Erythroblast (primary cell): ENCODE measurements around the gene WBP2NL.
"Not testable (repeated sequence)": the region's sequence is repeated elsewhere in the genome, so short reads cannot be mapped to it uniquely, and the experiment has no call there.

Source experiments
- DNase-seq, 2 experiments: peaks; one replicate each; lab custom pipeline; 2025; lab: John Stamatoyannopoulos, UW
- GATA1 ChIP-seq: IDR thresholded peaks from 2 replicates; pipeline ENCODE4 v1.6.1; 2011; ENCODE audit warnings: low read depth, mild to moderate bottlenecking, control low read depth, low read length, moderate library complexity
- POLR2A ChIP-seq: IDR thresholded peaks from 2 replicates; pipeline ENCODE4 v1.6.1; 2011; ENCODE audit warnings: mild to moderate bottlenecking, low read length

The WBP2NL gene

GRCh38 chr22:42066126-42066761, 67.7 kb downstream of the WBP2NL start:
- no peak for TF ChIP-seq GATA1
- TF ChIP-seq POLR2A, result no peak
- no peak for DNase-seq

DNA sequence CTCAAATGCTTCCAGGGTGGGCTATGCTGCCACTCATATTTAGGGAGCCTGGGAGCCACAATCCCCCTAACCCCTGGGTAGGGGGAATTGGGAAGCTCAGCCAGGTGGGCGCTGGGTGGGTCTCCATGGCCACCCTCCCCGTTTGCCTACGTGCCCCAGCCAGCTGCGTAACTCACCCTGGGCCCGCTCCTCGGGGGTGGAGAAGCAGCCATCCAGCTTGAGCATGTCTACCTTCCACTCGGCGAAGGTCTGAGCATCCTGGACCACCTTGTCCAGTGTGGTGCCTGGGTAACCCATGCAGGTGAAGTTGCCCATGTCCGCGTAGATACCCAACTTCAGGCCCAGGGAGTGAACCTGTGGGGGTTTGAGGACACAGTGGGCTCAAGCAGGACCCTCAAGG, 68.3 kb downstream of the WBP2NL start:
- no peak for TF ChIP-seq GATA1
- no peak for TF ChIP-seq POLR2A
- DNase-seq, result no peak

DNA sequence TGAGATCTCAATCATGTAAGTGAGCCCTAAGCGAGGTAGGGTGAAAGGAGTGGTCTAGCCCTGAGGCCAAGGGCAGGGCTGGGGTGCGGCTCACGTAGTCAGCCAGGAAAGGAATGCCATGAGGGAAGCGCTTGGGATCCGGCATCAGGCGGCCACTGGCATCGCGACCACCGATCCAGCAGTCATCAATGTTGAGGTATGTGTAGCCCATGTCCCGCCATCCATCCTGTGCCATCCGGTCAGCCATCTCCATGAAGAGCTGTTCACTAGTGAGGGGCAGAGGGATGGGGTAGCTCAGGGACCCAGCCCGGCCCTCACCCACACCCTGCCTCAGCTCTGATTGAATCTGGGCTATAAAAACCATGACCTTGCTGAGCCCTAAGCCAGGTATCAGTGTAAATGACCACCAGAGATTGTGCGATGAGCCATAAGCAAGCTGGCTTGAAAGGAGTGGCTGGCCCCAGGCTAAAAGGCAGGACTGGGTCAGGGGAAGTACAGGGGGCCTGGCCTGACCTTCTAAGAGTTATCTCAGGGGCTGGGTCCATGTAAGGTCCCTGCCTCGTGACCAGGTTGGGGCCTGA, 69.2 kb downstream of the WBP2NL start:
- no peak for DNase-seq
- TF ChIP-seq POLR2A (no peak), GATA1 (no peak)

- TF ChIP-seq GATA1 (no peak), POLR2A (no peak)
- DNase-seq, result no peak
These were observed 69.7 kb downstream of the WBP2NL start for GRCh38 chr22:42068291-42068690.

- peak; percentile 47 to 58 for DNase-seq
- TF ChIP-seq GATA1 (no peak), POLR2A (no peak)
These were observed 71.4 kb downstream of the WBP2NL start for GRCh38 chr22:42069801-42070516.

DNA sequence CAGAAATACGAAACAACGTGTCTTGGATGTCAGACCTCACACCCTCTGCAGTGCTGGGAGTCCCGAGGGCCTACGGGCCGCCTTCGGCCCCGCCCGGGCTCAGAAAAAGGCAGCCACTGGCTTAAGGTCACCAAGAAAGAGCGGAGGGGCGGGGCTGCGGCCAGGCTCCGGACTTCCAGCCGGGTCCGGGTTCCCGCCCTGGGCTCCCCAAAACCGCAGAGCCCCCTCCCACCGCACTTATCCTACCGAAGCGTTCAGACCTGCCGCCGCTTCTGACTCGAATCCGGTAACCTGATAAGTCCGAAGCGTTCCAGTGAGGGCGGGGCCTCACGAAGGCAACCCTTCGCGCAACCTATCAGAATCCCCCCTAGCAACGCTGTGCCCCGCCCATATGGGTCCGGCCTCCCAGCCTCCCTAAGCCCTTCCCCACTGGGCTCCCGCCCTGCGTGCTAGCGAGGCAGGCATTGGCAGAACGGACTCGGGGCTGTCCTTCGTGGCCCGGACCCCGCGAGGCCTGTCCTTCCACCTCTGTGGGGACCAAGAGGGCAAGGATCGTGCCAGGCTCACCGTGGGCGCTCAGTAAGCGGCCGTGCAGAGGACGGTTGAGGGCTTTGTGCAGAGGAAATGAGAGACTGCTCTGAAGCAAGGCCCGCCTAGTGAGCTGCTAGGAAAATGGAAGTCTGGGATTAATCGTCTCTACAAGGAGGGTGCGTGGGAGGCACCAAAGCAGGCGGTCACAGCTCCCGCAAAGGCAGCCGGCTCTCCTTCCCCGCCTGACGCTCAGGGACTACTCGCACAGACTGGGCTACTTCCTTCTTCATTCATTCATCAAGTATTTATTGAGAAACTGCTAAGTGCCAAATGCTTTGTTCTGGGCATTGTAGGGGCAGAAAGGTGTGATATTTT, 72.2 kb downstream of the WBP2NL start, which contains the start of gene NAGA:
TSS of gene NAGA (minus strand) at position 296 of the 906 bp plus-strand sequence. CDS start 515 bp downstream, outside the sequence.
- TF ChIP-seq GATA1 (no peak), POLR2A (peak; percentile 90)
- DNase-seq, result peak; percentile 96 to 97

DNA sequence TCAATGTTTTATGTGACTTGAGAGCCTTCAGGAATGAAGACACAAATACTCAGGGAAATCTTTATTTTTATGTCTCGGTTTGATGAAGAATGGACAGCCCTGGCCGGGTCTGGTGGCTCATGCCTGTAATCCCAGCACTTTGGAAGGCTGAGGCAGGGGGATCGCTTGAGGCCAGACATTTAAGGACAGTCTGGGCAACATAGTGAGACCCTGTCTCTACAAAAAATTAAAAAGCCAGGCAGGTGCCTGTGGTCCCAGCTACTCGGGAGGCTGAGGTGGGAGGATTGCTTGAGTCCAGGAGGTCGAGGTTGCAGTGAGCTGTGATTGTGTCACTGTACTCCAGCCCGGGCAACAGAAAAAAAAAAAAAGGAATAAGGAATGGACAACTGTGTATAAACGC, 72.9 kb downstream of the WBP2NL start:
- not testable (repeated sequence) for DNase-seq

- peak; percentile 26 to 42 for DNase-seq
- no peak for TF ChIP-seq POLR2A
- no peak for TF ChIP-seq GATA1
These were observed 74.2 kb downstream of the WBP2NL start for GRCh38 chr22:42072606-42073330.

GRCh38 chr22:42073621-42074041, 75.0 kb downstream of the WBP2NL start:
- DNase-seq, result no peak
- TF ChIP-seq POLR2A, result no peak

GRCh38 chr22:42074132-42074811, 75.7 kb downstream of the WBP2NL start, which contains the start of gene PHETA2:
Gene PHETA2 (plus strand): TSS chr22:42074248. CDS start chr22:42077294, 3,046 bp downstream.
- peak; percentile 43 for TF ChIP-seq POLR2A
- TF ChIP-seq GATA1, result no peak
- peak; percentile 70 to 74 for DNase-seq

DNA sequence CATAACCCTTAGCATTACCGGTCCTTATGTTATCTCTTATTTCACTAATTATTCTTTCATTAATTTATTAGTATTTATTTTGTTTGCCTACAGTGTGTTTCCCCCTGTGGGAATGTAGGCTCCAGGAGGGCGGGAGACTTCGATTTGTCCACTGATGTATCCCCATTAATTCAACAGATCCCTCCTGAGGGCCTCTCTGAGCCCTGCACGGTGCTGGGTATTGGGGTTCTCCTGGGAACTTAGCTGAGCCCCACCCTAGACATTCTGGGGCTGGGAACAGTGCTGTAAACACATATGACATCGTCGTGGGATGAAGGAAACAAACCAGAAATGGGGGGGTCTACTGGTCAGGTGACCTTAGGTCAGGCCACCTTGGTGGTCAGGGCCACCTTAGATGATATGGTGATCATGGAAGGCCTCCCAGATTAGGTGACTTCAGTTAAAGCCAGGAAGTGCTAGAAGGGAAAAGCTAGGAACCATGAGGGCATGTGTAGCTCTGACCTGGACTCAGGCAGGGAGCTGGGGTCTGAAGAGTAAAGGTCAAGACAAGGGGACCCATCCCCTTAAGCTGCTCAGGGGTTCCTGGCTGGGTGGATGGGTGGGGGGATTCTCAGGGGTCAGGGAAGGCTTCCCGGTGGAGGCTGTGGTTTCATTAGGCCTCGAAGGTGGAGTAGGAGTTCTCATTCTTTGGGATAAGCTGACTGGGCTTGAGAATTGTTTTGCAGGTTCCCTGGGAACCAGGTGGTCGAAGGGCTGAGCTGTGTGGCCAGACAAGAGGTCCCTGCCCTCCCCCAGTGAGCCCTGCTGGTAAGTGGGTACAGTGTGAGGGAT, 76.5 kb downstream of the WBP2NL start:
- no peak for TF ChIP-seq GATA1
- TF ChIP-seq POLR2A, result no peak
- DNase-seq, result no peak
